ENCODE results near the gene MED27.
"Not testable (repeated sequence)": the region's sequence is repeated elsewhere in the genome, so short reads cannot be mapped to it uniquely, and the experiment has no call there.

Gene MED27

DNA sequence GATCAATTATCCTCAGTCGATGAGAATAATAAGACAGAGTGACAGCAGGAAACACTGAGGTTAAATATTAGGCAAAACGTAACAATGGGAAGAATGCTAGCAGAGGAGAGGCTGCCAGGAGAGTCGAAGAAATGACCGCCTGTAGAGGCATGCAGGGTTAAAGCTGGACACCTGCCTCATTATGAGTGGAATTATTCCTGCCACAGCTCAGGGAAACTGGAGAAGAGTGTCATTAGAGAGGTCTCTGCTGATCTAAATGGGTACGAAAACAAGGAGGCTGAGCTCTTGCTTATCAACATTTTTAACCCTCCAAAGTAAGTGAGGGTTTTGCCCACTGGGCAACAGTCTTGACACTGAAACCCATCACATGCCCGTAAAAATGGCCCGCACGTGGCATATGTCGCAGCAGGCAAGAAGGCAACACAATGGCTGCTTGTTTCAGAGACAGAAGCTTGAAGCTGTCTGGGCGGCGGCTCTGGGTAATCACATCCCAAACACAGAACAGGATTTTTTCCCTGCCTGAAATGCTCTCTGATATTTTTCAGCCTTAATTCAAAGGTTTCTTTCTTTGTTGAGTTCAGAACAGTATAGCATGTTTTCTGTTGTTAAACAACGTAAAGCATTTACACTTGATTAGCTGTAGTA is 118.7 kb downstream of the MED27 start:
- DNase-seq = no peak

DNA sequence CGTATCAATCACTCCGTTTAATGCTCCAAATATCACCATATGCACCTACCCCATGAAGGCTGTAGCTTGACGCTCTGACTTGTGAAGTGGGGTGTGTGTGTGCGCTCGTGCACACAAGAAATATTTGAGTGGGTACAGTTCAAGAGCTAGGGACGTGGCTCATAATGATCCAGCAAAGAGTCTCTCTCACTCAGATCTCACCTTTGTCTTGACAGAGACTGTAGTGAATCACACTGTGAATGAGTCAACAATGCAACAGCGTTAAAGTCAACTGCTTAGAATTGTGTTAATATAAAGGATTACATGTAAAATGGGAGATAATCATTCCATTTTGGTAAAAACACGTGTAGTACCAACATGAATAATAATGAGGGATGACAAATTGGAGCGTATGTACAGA is 119.4 kb downstream of the MED27 start:
- DNase-seq = no peak

- DNase-seq = no peak
Observed at GRCh38 chr9:131959887-131960286, 119.8 kb downstream of the MED27 start.

GRCh38 chr9:131959056-131959455 is 120.6 kb downstream of the MED27 start:
- no peak for DNase-seq

- no peak for DNase-seq
Observed at GRCh38 chr9:131954299-131954698, 125.4 kb downstream of the MED27 start.

- DNase-seq = no peak
Observed at GRCh38 chr9:131951905-131952304, 127.8 kb downstream of the MED27 start.

GRCh38 chr9:131951155-131951554 is 128.5 kb downstream of the MED27 start:
- no peak for DNase-seq

DNA sequence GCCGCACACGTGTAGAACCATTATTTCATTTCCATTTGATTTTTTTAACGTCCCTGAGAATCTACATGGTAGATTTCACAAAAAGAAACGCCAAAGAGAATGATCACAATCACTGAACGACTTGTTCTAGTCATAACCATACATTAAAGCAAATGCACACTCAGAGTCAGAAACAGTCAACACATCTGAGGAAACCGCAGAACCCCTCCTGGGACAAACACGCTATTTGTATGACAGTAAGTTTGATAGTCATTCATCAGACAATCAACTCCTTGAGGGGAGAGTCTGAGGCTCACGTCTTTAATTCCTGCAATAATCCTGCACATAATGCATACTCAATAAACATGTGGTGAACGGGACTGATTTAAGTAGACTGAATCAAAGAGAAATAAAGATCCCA is 129.2 kb downstream of the MED27 start:
- no peak for DNase-seq

DNA sequence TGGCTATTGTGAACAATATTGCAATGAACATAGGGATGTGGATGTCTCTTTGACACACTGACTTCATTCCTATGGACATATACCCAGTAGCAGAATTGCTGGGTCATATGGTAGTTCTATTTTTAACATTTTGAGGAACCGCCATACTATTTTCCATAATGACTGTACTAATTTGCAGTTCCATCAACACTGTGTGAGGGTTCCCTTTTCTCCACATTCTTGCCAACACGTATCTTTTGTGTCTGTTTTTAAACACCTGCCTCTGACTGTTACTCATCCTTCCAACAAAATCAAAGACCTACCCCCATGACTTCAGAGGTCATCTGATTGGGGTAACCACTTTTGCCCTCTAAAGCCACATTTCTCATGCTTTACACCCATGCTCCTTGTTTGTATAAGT is 133.5 kb downstream of the MED27 start:
- DNase-seq = no peak

GRCh38 chr9:131943351-131943841 is 136.3 kb downstream of the MED27 start:
- no peak for DNase-seq

DNA sequence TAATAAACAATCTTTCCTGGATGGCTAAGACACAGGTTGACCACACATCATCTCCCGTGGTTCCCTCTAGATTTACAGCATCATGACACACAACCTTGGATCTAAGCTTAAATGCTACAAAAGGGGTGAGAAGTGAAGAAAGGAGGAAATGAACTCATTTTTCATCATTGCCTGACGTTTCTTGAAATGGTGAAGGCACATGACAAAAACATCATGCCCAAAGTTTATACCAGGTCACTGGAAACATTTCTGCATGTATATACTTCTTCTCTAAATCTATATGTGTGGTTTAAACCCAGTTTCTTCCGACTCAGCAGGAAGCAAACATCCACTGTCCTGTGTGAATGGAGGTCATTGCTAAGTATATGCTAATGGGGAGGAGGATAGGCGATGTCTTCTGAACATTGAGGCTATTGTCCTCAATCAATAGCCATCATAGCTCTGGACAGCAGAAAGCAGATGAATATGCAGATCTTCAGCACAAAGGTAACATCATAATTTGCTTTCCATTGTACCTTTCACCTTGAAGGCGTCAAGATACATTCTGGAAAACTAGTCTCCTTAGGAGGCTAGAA is 137.4 kb downstream of the MED27 start:
- no peak for DNase-seq

DNA sequence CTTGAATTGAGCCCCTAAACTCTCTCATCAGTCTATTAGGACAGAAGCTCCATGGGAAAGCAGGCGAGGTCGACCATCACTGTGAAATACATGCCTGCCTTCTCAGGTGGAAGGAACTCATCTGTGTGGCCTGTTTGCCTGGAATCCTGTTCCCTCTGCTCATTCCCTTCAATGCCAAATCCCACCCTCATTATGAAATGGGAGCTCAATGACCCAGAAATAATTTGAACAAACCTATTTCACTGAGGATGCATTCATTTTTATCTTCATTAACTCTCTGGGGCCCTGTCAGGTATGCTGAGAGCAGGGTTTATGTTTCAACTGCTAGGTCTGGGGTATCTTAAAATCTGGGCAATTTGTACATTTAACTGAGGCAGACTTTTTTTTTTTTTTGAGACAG is 142.2 kb downstream of the MED27 start:
- no peak for DNase-seq

- DNase-seq = no peak
Observed at GRCh38 chr9:131936929-131937328, 142.7 kb downstream of the MED27 start.

GRCh38 chr9:131934673-131935072 is 145.0 kb downstream of the MED27 start:
- no peak for DNase-seq

DNA sequence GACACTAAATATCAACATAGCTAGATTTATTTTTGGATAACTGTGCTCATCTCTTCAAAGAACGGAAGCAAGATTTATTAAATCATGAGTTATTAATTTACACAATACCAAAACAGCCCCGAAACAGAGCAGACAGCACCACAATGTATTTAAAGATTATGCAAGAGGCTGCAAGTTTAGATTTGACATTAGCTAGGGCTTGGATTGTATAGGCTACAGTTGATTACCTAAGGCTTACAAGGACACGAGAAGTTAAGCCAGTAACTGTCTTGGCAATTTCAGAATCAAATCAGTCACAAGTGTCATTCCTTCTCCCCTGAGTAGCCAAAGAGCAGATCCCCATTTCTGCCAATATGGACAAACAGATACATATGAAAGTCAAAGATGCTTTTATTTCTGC is 152.6 kb downstream of the MED27 start:
- DNase-seq = no peak

GRCh38 chr9:131926360-131926922 is 153.2 kb downstream of the MED27 start:
- no peak for DNase-seq

DNA sequence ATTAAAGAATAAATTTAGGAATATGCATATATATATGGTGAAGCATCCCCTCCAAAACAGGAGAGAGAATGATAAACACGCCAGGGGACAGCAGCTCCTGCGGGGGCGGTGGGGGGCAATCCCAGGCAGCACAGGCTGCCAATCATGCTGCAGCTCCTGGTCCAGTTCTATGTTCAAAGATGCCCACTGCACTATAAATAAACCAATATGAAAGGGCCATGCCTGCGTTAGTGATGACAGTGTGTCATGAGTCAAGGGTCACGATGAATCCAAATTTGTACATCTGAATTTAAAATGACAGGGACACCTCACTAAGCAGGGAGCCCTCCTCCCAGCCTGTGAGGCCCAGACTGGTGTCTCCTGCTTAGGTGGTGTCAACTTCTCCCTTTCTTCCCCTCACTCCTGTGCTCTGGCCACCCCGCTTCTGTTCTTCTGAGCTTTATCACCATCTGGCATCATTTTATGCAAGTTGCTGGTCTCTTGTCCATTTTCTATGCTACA is 153.9 kb downstream of the MED27 start:
- DNase-seq = no peak

DNA sequence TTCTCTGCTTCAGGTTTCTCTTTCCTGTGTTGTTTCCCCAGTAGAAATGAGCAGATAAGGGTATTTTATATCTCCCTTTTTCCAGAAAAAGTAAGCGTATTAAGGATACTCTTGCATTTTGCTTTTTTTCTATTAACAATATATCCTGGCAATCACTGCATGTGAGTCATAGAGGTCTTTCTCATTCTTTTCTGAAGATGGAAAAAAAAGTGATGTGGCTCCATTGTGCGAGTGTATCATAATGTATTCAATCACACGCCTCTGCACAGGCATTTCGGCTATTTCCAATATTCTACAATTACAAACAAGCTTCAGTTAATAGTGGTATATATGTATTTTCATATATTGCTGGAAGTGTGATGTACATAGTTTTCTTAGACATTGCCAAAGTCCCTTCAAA is 155.9 kb downstream of the MED27 start:
- DNase-seq = no peak

DNA sequence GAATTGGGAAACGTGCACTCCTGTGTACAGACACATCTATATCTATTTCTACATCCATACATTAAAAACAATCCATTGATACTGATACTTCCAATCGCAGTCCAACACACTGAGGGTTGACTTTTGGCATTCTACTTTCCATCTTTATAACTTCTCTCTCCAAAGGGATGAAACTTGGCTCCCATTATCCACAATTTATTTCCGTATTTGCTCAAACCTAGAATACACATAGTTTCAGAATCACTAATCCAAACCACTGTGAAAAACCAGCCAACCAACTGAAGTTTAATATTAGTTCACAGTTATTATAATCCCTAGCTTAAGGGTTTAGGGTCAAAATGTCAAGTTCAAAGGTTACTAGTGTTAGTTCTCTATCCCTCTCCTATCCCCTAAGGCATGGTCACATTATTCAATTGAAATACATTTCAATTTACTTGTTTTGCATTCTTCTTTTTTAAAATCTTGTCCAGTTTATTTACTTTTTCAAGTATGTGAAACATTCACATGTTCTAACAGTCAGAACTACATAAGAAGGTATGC is 156.5 kb downstream of the MED27 start:
- DNase-seq = no peak

- DNase-seq = not testable (repeated sequence)
Observed at GRCh38 chr9:131921635-131922034, 158.0 kb downstream of the MED27 start.

- no peak for DNase-seq
Observed at GRCh38 chr9:131919216-131919615, 160.5 kb downstream of the MED27 start.

GRCh38 chr9:131918481-131918880 is 161.2 kb downstream of the MED27 start:
- DNase-seq = no peak

- DNase-seq = no peak
Observed at GRCh38 chr9:131917009-131917408, 162.7 kb downstream of the MED27 start.

DNA sequence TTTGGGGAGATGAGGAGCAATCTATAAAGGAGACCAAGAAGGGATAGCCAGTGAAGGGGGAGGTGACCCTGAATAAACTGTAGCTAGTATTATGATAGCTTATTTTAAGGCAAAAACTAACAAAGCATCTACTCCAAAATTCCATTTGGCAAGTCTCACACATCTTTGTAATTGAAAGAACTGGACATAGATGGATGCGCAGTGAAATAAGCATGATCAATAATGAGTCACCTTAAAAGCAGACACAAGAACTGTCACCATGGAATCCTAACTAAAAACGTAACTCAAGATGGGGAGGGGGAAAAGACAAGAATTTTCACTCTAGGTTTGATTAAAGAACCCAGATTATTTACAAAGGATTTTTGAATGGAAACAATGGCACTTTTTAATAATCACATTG is 164.5 kb downstream of the MED27 start:
- DNase-seq = no peak
